ENCODE measurements around the gene CISD2.

GRCh38 chr4:102843938-102844337 lies 24.9 kb upstream of the CISD2 start:
- no peak for TF ChIP-seq CTCF (conservative IDR thresholded peaks at IDR 0.05 in 1 of 2, IDR thresholded peaks at IDR 0.05 in 1 of 2; ENCODE audit: extremely low read depth in 1 of 2, insufficient read depth in 1 of 2, low read depth in 1 of 2, low read length in 2 of 2)
- no peak for TF ChIP-seq EZH2 (IDR thresholded peaks at IDR 0.05; ENCODE audit: borderline replicate concordance, low read length)

Measured in mammary epithelial cell (primary cell).